GM21786 (cell line): Measurements from ENCODE around the gene TMCC1.

Experiments used
- ATAC-seq: cut with Tn5 transposase; IDR thresholded peaks from one replicate; pipeline ENCODE4 v1.9.1; 2021; ENCODE audit not compliant: unreplicated experiment

TMCC1 gene

GRCh38 chr3:129602309-129602708, 291.2 kb downstream of the TMCC1 start:
- no peak for ATAC-seq

GRCh38 chr3:129601713-129602112, 291.8 kb downstream of the TMCC1 start:
- ATAC-seq, result no peak

GRCh38 chr3:129600348-129600747, 293.2 kb downstream of the TMCC1 start:
- ATAC-seq, result no peak

- no peak for ATAC-seq
Observed at GRCh38 chr3:129599607-129600006, 293.9 kb downstream of the TMCC1 start.

- no peak for ATAC-seq
Observed at GRCh38 chr3:129599073-129599472, 294.4 kb downstream of the TMCC1 start.

GRCh38 chr3:129598484-129598883, 295.0 kb downstream of the TMCC1 start:
- ATAC-seq, result no peak

GRCh38 chr3:129598000-129598381, 295.5 kb downstream of the TMCC1 start:
- ATAC-seq, result no peak
